HCT116 (cell line): ENCODE results near the gene RIN3.

Experiments
- CEBPB ChIP-seq: IDR thresholded peaks from 2 replicates; pipeline ENCODE4 v1.6.1; 2012; ENCODE audit warnings: low read depth
- CTCF ChIP-seq, 3 experiments: fragments of 200-600 bp in 1 of 3; sonication (generic) in 1 of 3; IDR thresholded peaks in 2 of 3; conservative IDR thresholded peaks in 1 of 3; 2 replicates each; pipeline ENCODE4 v1.5.1; 2012 to 2017; ENCODE audit warnings: low read depth in 2 of 3, low read length in 2 of 3, antibody characterized with exemption in 1 of 3, borderline replicate concordance in 1 of 3, control low read depth in 1 of 3, mild to moderate bottlenecking in 1 of 3, mixed read lengths in 1 of 3, mixed run types in 1 of 3, moderate library complexity in 1 of 3; ENCODE audit not compliant: insufficient read depth in 1 of 3
- MAX ChIP-seq: IDR thresholded peaks from 2 replicates; pipeline ENCODE4 v1.6.1; 2012
- POLR2AphosphoS5 ChIP-seq: IDR thresholded peaks from 2 replicates; pipeline ENCODE4 v1.6.1; 2011; ENCODE audit warnings: mild to moderate bottlenecking, low read depth, low read length, moderate library complexity

GRCh38 chr14:92481811-92482555 lies 31.6 kb upstream of the RIN3 start:
- no peak for TF ChIP-seq MAX
- TF ChIP-seq CEBPB = no peak
- no peak for TF ChIP-seq CTCF (IDR thresholded peaks at IDR 0.05 in 2 of 3, conservative IDR thresholded peaks at IDR 0.05 in 1 of 3; ENCODE audit: borderline replicate concordance in 1 of 3, insufficient read depth in 1 of 3, low read depth in 2 of 3, low read length in 2 of 3)
- no peak for TF ChIP-seq POLR2AphosphoS5
